Gastrocnemius medialis (tissue), 4 donors: ENCODE measurements around the gene LIFR. TPM values are rescaled to one million over a fixed set of nuclear protein-coding genes. Genes with fewer than 3 reads are reported as not detected.

Source experiments
- ATAC-seq, 2 donors: fragments of 150-250 bp; one replicate each; pipeline ENCODE4 v1.9.1; 2016
- DNase-seq, 2 donors: peaks; one replicate each; pipeline ENCODE4 v3.0.0-alpha.2; 2019
- H3K27ac ChIP-seq, 4 donors: fragments of 200-600 bp; sonication (generic); 1 replicate in 1 of 4; 2 replicates in 3 of 4; pipeline ENCODE4 v1.5.1; 2016 to 2018; ENCODE audit warnings: mild to moderate bottlenecking in 2 of 4, moderate library complexity in 1 of 4
- H3K27me3 ChIP-seq, 3 donors: fragments of 200-600 bp; sonication (generic) in 2 of 3; 1 replicate in 1 of 3; 2 replicates in 2 of 3; pipeline versions ENCODE4 v1.5.1 to v1.6.0; 2016 to 2019; ENCODE audit warnings: mild to moderate bottlenecking in 1 of 3, moderate library complexity in 1 of 3
- H3K36me3 ChIP-seq, 2 donors: fragments of 200-600 bp; sonication (generic) in 1 of 2; one replicate each; pipeline ENCODE4 v1.5.1; 2017 to 2018
- H3K4me1 ChIP-seq, 2 donors: fragments of 200-600 bp; sonication (generic) in 1 of 2; one replicate each; pipeline ENCODE4 v1.5.1; 2016 to 2017; ENCODE audit warnings: mild to moderate bottlenecking in 2 of 2
- H3K4me3 ChIP-seq, 4 donors: fragments of 200-600 bp; sonication (generic) in 3 of 4; 1 replicate in 1 of 4; 2 replicates in 3 of 4; pipeline ENCODE4 v1.5.1; 2016 to 2019; ENCODE audit warnings: mild to moderate bottlenecking in 2 of 4
- H3K9me3 ChIP-seq, 3 donors: fragments of 200-600 bp; sonication (generic) in 2 of 3; 1 replicate in 1 of 3; 2 replicates in 2 of 3; pipeline ENCODE4 v1.5.1; 2016 to 2019
- CTCF ChIP-seq, 5 experiments: fragments of 450-650 bp in 3 of 5; fragments of 200-600 bp in 2 of 5; sonication (generic) in 2 of 5; IDR thresholded peaks in 4 of 5; conservative IDR thresholded peaks in 1 of 5; 1 replicate in 4 of 5; 2 replicates in 1 of 5; pipeline ENCODE4 v1.5.1; 2016 to 2019; ENCODE audit warnings: antibody characterized with exemption in 5 of 5, mild to moderate bottlenecking in 3 of 5, moderate library complexity in 3 of 5
- POLR2A ChIP-seq, 2 donors: fragments of 450-650 bp; IDR thresholded peaks; one replicate each; pipeline ENCODE4 v1.6.1; 2017; ENCODE audit warnings: antibody characterized with exemption in 2 of 2, mild to moderate bottlenecking in 2 of 2, moderate library complexity in 2 of 2
- in situ Hi-C, 4 donors: fragments of 200-750 bp; cut with MboI; loops; one replicate each; pipeline versions ENCODE4 v1.15.0 to v1.8.0; 2017; ENCODE audit warnings: low sequenced_read_pairs in 4 of 4
- intact Hi-C: fragments of 100-400 bp; cut with DNase I; formaldehyde crosslinking; loops from one replicate; pipeline ENCODE4 v1.15.1; 2023; ENCODE audit warnings: low total_unique reads
- total RNA-seq, 4 donors: library from RNA; depleted of rRNA; stranded (reverse); fragments of >200 nt; gene quantifications; one replicate each; pipeline versions ENCODE4 v1.1.0 to v1.2.3, GENCODE V29; 2016

LIFR gene
- total RNA-seq, 4 donors from 2014 or later: 80.0 to 233 (median 89.5) TPM

GRCh38 chr5:38465061-38465460, 91.4 kb downstream of the LIFR start:
- no peaks in the 10 kb centered on the region for H3K27me3 ChIP-seq
- no peak overlapping the region for H3K4me3 ChIP-seq
- H3K27ac ChIP-seq: peak overlapping the region; percentile 95 to 99 (median 97)
- H3K4me1 ChIP-seq: peaks cover 73 to 79% of the 10 kb centered on the region in 2 donors
- ATAC-seq: peak; percentile 47 to 49
- peak; percentile 90 to 96 for DNase-seq
- in situ Hi-C loops (no loop called here), intact Hi-C loops (loop anchor here (5.0 to 10.0 kb wide), 5 partner anchors 92 to 740 kb away; partner anchors contain the start of genes LIFR and RICTOR)
- no peak for TF ChIP-seq CTCF (IDR thresholded peaks at IDR 0.05 in 4 of 5, conservative IDR thresholded peaks at IDR 0.05 in 1 of 5)
- TF ChIP-seq POLR2A (IDR thresholded peaks at IDR 0.05): peak; percentile 56
- H3K36me3 ChIP-seq: no peaks in the 10 kb centered on the region
- no peaks in the 10 kb centered on the region for H3K9me3 ChIP-seq

GRCh38 chr5:38463634-38464521, 92.6 kb downstream of the LIFR start:
- ATAC-seq: peak; percentile 7 to 12

GRCh38 chr5:38462976-38463633, 93.3 kb downstream of the LIFR start:
- Histone ChIP-seq H3K27me3 (no peaks in the 10 kb centered on the region), H3K36me3 (peaks cover 0 to 5% of the 10 kb centered on the region in 2 donors), H3K9me3 (no peaks in the 10 kb centered on the region), H3K4me3 (no peak overlapping the region), H3K4me1 (peaks cover 58 to 59% of the 10 kb centered on the region in 2 donors), H3K27ac (peak overlapping the region; percentile 95 to 99 (median 97))
- TF ChIP-seq POLR2A (IDR thresholded peaks at IDR 0.05): no peak
- TF ChIP-seq CTCF (IDR thresholded peaks at IDR 0.05 in 4 of 5, conservative IDR thresholded peaks at IDR 0.05 in 1 of 5): no peak
- DNase-seq (no peak), ATAC-seq (no peak)
- in situ Hi-C loops: no loop called here
- intact Hi-C loops: loop anchor here (10.0 kb wide), 1 partner anchor 738 kb away; no protein-coding TSS in a partner anchor

More at GRCh38 chr5:38463634-38464521, 92.6 kb downstream of the LIFR start:
- H3K36me3 ChIP-seq: peaks cover 0 to 5% of the 10 kb centered on the region in 2 donors
- intact Hi-C loops (loop anchor here (10.0 kb wide), 1 partner anchor 739 kb away; no protein-coding TSS in a partner anchor), in situ Hi-C loops (no loop called here)
- H3K9me3 ChIP-seq: no peaks in the 10 kb centered on the region
- no peak for TF ChIP-seq CTCF (IDR thresholded peaks at IDR 0.05 in 4 of 5, conservative IDR thresholded peaks at IDR 0.05 in 1 of 5)
- TF ChIP-seq POLR2A (IDR thresholded peaks at IDR 0.05): no peak
- DNase-seq: peak in 1 of 2 donors; percentile 56
- no peaks in the 10 kb centered on the region for H3K27me3 ChIP-seq
- peak overlapping the region; percentile 95 to 99 (median 97) for H3K27ac ChIP-seq
- no peak overlapping the region for H3K4me3 ChIP-seq
- peaks cover 66 to 67% of the 10 kb centered on the region in 2 donors for H3K4me1 ChIP-seq

GRCh38 chr5:38458174-38458573, 98.3 kb downstream of the LIFR start:
- DNase-seq: no peak
- peaks cover 10 to 18% of the 10 kb centered on the region in 2 donors for H3K4me1 ChIP-seq
- no peaks in the 10 kb centered on the region for H3K27me3 ChIP-seq
- intact Hi-C loops: no loop called here
- H3K36me3 ChIP-seq: peaks cover 0 to 5% of the 10 kb centered on the region in 2 donors
- no peaks in the 10 kb centered on the region for H3K9me3 ChIP-seq
- in situ Hi-C loops: no loop called here
- H3K4me3 ChIP-seq: no peak overlapping the region
- ATAC-seq: no peak
- peak overlapping the region in 2 of 4 donors; percentile 13 to 32 for H3K27ac ChIP-seq
- TF ChIP-seq CTCF (IDR thresholded peaks at IDR 0.05 in 4 of 5, conservative IDR thresholded peaks at IDR 0.05 in 1 of 5) (no peak), POLR2A (IDR thresholded peaks at IDR 0.05) (no peak)
